Activated naive CD4-positive, alpha-beta T cell treated with anti-CD3 and anti-CD28 coated beads, Interleukin-2, amount 10 ng/mL, durations not matched to agents 7 days and 5 days (primary cell): ENCODE data around the gene TBCD.

Experiments
- CTCF ChIA-PET: fragments of 350-600 bp; sonication (Branson Sonifier 250); formaldehyde crosslinking; loops from one replicate; lab custom pipeline; 2021; ENCODE audit warnings: antibody characterized with exemption; lab: Charles Lee
- DNase-seq: peaks from one replicate; pipeline ENCODE4 v3.0.0-alpha.2; 2020
- H3K27ac Mint-ChIP-seq: one replicate; pipeline ENCODE4 v1.8.0; 2021; ENCODE audit warnings: mild to moderate bottlenecking, moderate library complexity, mixed read lengths
- H3K27me3 Mint-ChIP-seq: one replicate; pipeline ENCODE4 v1.8.0; 2021; ENCODE audit warnings: mild to moderate bottlenecking, mixed read lengths
- H3K36me3 Mint-ChIP-seq: one replicate; pipeline ENCODE4 v1.8.0; 2021; ENCODE audit warnings: mixed read lengths
- H3K4me1 Mint-ChIP-seq: one replicate; pipeline ENCODE4 v1.8.0; 2021; ENCODE audit warnings: mixed read lengths
- H3K4me3 Mint-ChIP-seq: one replicate; pipeline ENCODE4 v1.8.0; 2021; ENCODE audit warnings: mild to moderate bottlenecking, moderate library complexity, mixed read lengths
- H3K9me3 Mint-ChIP-seq: one replicate; pipeline ENCODE4 v1.8.0; 2021; ENCODE audit warnings: mixed read lengths

The TBCD gene

DNA sequence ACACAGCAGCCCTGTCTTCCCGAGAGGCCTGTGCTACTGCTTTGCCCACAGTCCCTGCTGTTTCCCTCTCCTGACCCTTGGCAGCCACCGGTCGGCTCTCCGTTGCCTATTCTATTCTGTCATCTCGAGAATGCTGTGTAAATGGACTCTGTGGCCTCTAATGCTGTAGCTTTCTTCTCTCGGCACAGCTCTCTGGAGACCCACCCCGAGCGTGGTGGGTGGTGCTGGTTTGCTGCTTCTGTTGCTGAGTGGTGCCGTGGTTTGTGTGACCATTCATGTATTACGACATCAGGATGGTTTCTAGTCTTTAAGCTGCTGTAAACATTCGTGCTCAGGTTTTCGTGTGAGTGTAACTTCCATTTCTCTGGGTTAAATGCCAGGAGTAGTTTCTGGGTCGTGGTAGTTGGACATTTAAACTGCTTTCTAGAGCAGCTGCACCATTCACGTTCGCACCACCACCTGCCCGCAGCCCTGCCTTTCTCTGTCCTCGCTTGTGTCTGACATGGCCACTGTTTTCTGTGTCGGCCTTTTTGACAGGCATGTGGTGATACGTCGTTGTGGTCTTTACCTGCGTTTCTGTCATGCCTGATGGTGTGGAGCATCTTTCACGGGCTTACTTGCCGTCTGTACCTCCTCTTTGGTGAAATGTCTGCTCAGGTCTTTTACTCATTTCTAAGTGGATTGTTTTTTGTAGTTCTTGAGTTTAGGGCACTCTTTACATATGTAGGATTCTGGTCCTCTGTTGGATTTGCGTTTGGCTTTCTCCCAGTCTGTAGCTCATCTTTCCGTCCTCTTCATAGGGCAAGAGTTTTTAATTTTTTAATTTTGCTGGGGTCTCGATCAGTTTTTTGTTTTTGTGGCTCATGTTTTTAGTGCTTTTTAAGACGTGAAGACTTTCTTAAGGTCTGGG lies 135.6 kb downstream of the TBCD start:
- Mint-ChIP-seq H3K9me3 (no peaks in the 10 kb centered on the region), H3K27me3 (no peaks in the 10 kb centered on the region), H3K27ac (peak overlapping the region; percentile 60), H3K36me3 (peaks cover 51% of the 10 kb centered on the region), H3K4me1 (peaks cover 63% of the 10 kb centered on the region), H3K4me3 (no peak overlapping the region)
- DNase-seq: no peak
- CTCF ChIA-PET: no interaction called here

- no peaks in the 10 kb centered on the region for H3K27me3 Mint-ChIP-seq
- DNase-seq: no peak
- no peaks in the 10 kb centered on the region for H3K9me3 Mint-ChIP-seq
- CTCF ChIA-PET: no interaction called here
- no peak overlapping the region for H3K4me3 Mint-ChIP-seq
- no peak overlapping the region for H3K27ac Mint-ChIP-seq
- H3K36me3 Mint-ChIP-seq: peaks cover 54% of the 10 kb centered on the region
- peaks cover 63% of the 10 kb centered on the region for H3K4me1 Mint-ChIP-seq
Measured at GRCh38 chr17:82888583-82889495, 137.0 kb downstream of the TBCD start.

DNA sequence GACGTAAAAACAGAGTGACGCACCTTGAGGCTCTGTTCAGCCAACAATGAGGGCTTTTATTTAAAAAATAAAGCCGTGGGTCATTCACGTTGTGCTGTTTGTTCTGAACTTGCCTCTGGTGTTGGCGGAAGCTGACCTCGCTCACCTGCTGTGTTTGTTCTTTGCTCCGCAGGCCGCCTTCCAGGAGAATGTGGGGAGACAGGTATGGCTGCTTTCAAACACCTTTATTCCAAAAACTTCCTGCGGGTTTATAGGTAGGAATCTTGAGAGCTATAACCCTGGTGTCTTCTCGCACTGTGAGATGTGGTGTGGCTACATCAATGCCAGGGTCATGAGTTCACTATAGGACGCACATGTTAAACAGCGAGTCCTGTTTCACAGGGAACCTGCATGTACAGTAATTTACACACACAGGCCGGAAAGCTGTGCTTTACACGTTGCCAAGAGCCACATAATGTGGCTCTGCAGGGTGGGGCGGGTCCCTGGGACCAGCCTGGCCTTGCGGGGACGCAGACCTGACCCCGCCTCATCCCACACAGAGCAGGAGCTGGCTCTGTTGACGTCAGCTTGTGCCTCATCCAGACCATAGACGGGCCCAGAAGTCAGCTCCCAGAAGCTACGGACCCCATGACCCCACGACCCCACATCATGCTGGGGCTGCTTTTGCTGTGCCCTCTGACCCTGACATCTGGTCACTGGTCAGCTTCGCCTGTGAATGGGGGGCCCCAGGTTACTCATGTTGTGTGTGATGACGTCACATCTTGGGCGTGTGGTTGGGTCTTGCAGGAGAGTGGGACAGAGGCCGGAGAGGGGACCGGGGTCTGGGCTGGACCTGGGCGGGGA lies 137.9 kb downstream of the TBCD start:
- Mint-ChIP-seq H3K27me3 (no peaks in the 10 kb centered on the region), H3K4me1 (peaks cover 63% of the 10 kb centered on the region), H3K36me3 (peaks cover 52% of the 10 kb centered on the region), H3K27ac (no peak overlapping the region), H3K9me3 (no peaks in the 10 kb centered on the region), H3K4me3 (no peak overlapping the region)
- CTCF ChIA-PET: interaction anchor here (1.1 kb wide), 1 partner anchor 12 kb away, joined by 3 read pairs; no protein-coding TSS in a partner anchor
- DNase-seq: no peak

GRCh38 chr17:82890339-82890730 lies 138.5 kb downstream of the TBCD start:
- H3K36me3 Mint-ChIP-seq: peaks cover 48% of the 10 kb centered on the region
- no peak overlapping the region for H3K4me3 Mint-ChIP-seq
- no peaks in the 10 kb centered on the region for H3K27me3 Mint-ChIP-seq
- H3K4me1 Mint-ChIP-seq: peaks cover 63% of the 10 kb centered on the region
- DNase-seq: no peak
- H3K27ac Mint-ChIP-seq: no peak overlapping the region
- CTCF ChIA-PET: interaction anchor here (1.0 to 1.1 kb wide), 2 partner anchors 13 to 26 kb away, joined by 3 read pairs; no protein-coding TSS in a partner anchor
- H3K9me3 Mint-ChIP-seq: no peaks in the 10 kb centered on the region

DNA sequence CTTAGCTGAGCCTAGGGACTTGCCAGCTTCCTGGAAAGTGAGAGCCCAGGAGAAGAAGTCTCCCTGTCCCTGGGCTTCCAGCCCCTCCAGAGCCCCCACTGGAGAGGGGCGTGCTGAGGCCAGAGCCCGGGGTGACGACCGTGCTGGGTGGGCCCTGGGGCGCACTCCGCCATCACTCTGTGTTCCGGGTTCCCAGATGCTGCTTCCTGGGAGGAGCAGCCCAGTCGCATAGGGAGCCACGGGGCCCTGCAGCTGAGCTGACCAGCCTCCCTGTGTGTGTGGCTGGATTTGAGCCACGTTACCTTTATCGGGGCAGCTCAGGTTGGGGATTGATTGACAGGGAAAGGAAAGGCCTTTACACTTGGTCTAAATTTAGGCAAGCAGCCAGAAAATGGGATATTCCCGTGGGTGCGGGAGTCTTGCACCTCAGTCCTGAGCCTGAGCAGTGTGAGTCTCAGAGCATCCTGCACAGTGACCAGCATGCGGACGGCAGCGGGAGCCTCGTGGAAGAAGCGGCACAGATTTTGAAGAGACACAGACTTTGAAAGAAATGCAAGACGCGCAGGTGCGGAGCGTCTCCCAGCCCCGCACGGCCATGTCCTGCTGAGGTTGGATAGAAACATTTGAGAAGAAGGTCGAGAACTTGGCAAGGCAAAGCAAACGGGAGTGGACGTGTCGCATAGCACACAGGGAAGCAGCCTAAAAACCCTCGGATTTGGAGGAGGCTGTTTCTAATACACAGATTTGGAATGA lies 139.2 kb downstream of the TBCD start:
- no peaks in the 10 kb centered on the region for H3K9me3 Mint-ChIP-seq
- H3K27me3 Mint-ChIP-seq: no peaks in the 10 kb centered on the region
- peak overlapping the region; percentile 30 for H3K27ac Mint-ChIP-seq
- CTCF ChIA-PET: interaction anchor here (1.0 kb wide), 1 partner anchor 27 kb away, joined by 3 read pairs; no protein-coding TSS in a partner anchor
- DNase-seq: no peak
- no peak overlapping the region for H3K4me3 Mint-ChIP-seq
- H3K36me3 Mint-ChIP-seq: peaks cover 49% of the 10 kb centered on the region
- H3K4me1 Mint-ChIP-seq: peaks cover 58% of the 10 kb centered on the region

DNA sequence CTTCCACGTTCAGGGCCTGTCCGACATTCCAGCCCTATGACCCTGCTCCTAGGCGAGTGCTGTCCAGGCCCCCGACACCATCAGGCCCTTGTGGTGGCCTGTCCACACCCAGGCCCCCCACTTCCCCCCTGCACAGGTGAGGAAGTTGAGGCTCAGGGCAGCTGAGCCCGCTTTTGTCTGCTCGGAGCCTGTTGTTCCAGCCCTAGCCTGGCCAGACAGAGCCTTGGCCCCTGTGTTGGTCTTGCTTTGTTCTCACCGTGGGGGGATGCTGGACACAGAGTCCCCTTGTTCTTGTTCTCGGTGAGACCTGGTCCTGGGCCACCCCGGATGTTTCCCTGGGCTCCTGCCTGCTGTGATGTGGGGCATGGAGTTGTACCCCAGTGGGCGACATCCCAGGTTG lies 140.0 kb downstream of the TBCD start:
- no peak overlapping the region for H3K4me3 Mint-ChIP-seq
- H3K9me3 Mint-ChIP-seq: no peaks in the 10 kb centered on the region
- no peak for DNase-seq
- H3K27me3 Mint-ChIP-seq: no peaks in the 10 kb centered on the region
- CTCF ChIA-PET: interaction anchor here (1.6 kb wide), 1 partner anchor 20 kb away, joined by 4 read pairs; no protein-coding TSS in a partner anchor
- H3K27ac Mint-ChIP-seq: peak overlapping the region; percentile 92
- peaks cover 48% of the 10 kb centered on the region for H3K36me3 Mint-ChIP-seq
- H3K4me1 Mint-ChIP-seq: peaks cover 55% of the 10 kb centered on the region

DNA sequence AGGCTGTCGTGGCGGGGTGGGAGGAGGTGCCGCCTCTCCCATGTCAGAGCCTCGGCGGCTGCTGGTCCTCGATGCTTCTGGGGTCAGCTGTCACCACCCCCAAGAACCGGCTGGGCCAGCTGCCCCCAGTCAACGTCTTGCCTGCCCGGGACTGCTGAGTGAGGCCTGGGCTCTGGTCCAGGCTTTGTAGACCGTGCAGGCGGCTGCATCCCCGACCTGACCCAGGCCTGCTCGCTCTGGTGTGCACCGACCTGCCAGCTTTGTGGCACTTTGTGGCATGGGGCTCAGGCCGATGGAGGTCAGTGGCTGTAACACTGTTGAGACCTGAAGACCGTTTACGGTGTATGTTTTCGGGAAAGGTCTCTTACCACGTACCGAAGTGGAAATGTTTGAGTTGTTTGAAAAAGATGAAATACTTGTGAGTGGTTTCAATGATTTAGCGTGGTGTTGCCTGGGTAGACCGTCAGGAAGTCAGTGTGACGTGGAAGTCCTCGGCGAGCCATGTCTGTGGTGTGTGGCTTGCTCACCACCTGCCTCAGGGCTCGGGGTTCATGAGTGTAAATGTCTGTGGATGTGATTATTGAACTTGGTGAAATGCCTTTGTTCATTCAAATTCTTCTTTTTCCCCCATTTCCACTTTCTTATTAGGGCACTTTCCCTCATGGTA lies 141.2 kb downstream of the TBCD start:
- peak; percentile 83 for DNase-seq
- Mint-ChIP-seq H3K9me3 (no peaks in the 10 kb centered on the region), H3K4me3 (peak overlapping the region; percentile 72), H3K4me1 (peaks cover 46% of the 10 kb centered on the region), H3K27ac (peak overlapping the region; percentile 92), H3K27me3 (no peaks in the 10 kb centered on the region), H3K36me3 (peaks cover 43% of the 10 kb centered on the region)
- CTCF ChIA-PET: interaction anchor here (0.5 to 1.7 kb wide), 4 partner anchors 8 to 246 kb away, joined by 3 to 5 read pairs (median 4); no protein-coding TSS in a partner anchor

DNA sequence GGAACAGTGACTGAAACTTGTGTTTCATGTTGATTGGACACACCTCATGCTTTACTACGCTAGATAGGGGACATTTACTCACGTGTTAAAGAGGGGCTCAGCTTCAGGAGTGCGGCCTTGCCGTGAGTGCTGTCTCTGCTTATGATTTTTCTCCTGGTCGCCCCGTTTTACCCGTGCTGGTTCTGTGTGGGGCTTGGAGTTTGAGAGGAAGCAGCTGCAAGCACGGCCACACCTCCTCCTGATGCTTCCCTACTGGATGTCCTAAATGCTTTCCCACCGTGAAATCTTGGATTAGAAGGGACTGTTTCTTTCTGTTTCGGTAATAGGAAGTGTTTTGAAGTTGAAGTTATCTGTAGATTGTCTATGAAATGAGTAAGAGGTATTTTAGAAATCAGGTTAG lies 141.9 kb downstream of the TBCD start:
- Mint-ChIP-seq H3K36me3 (peaks cover 46% of the 10 kb centered on the region), H3K9me3 (no peaks in the 10 kb centered on the region), H3K4me1 (peaks cover 44% of the 10 kb centered on the region), H3K4me3 (peak overlapping the region; percentile 72), H3K27me3 (no peaks in the 10 kb centered on the region), H3K27ac (peak overlapping the region; percentile 92)
- CTCF ChIA-PET: interaction anchor here (1.1 to 1.7 kb wide), 2 partner anchors 9 to 29 kb away, joined by 4 to 5 read pairs; no protein-coding TSS in a partner anchor
- DNase-seq: peak; percentile 40

DNA sequence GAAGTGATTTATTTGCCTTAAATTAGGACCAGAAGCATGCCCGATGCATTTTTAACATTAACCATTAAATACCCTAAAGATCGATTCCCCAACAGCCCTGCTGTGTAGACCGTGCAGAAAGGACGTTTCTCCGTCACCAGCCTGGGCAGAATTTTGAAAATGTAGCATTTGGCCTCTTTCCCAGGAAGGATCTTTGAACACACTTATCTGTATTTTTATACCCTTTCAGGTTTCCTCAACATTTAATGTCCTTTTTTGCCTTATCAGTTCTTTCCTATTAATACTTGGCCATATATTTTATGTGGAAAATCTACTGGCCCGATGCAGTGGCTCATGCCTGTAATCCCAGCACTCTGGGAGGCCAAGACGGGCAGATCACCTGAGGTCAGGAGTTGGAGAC lies 142.5 kb downstream of the TBCD start:
- Mint-ChIP-seq H3K27ac (peak overlapping the region; percentile 92), H3K36me3 (peaks cover 46% of the 10 kb centered on the region), H3K4me3 (peak overlapping the region; percentile 72), H3K4me1 (peaks cover 44% of the 10 kb centered on the region), H3K9me3 (no peaks in the 10 kb centered on the region), H3K27me3 (no peaks in the 10 kb centered on the region)
- CTCF ChIA-PET: interaction anchor here (1.7 kb wide), 1 partner anchor 9 kb away, joined by 5 read pairs; no protein-coding TSS in a partner anchor
- DNase-seq: no peak

DNA sequence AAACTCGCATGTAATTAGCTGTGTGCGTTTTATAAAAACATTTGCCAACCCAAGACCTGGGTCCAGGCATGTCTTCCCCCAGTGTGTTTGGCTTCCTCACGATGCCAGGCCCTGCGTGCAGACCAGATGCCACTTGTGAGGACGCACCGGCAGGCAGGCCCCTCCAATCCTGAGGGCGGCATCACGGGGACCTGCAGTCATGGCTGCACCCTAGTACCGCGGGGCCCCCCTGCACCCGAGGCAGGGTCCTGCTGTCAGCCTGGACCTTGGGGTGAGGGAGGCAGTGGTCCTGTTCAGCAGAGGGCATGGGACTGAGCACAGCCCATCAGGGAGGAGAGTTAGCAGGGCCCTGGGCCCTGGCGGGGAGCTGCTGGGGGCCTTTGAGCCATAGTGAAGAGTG lies 143.2 kb downstream of the TBCD start:
- H3K9me3 Mint-ChIP-seq: no peaks in the 10 kb centered on the region
- H3K27me3 Mint-ChIP-seq: no peaks in the 10 kb centered on the region
- no peak overlapping the region for H3K4me3 Mint-ChIP-seq
- CTCF ChIA-PET: no interaction called here
- peak overlapping the region; percentile 35 for H3K27ac Mint-ChIP-seq
- H3K4me1 Mint-ChIP-seq: peaks cover 48% of the 10 kb centered on the region
- peaks cover 44% of the 10 kb centered on the region for H3K36me3 Mint-ChIP-seq
- no peak for DNase-seq

GRCh38 chr17:82896071-82897000 lies 144.5 kb downstream of the TBCD start:
- Mint-ChIP-seq H3K4me1 (peaks cover 51% of the 10 kb centered on the region), H3K9me3 (no peaks in the 10 kb centered on the region), H3K27me3 (no peaks in the 10 kb centered on the region), H3K36me3 (peaks cover 42% of the 10 kb centered on the region), H3K27ac (peak overlapping the region; percentile 55), H3K4me3 (no peak overlapping the region)
- no peak for DNase-seq
- CTCF ChIA-PET: interaction anchor here (1.3 kb wide), 1 partner anchor 10 kb away, joined by 5 read pairs; no protein-coding TSS in a partner anchor
